ENCODE measurements around the gene F2.

GRCh38 chr11:46762248-46762647 is 43.2 kb downstream of the F2 start:
- TF ChIP-seq EZH2phosphoT487 (IDR thresholded peaks at IDR 0.05) (no peak), CTCF (IDR thresholded peaks at IDR 0.05) (no peak)

Measured in neural progenitor cell (in vitro differentiated cells).